H1 (cell line): ENCODE data around the gene CMIP.

ENCODE experiments used
- CHD1 ChIP-seq: IDR thresholded peaks from 2 replicates; pipeline ENCODE4 v1.6.1; 2012; ENCODE audit warnings: low read depth, low read length, improper control_type of control experiment
- TAF1 ChIP-seq: IDR thresholded peaks from 2 replicates; pipeline ENCODE4 v1.6.1; 2011; ENCODE audit warnings: mild to moderate bottlenecking, low read depth, low read length
- TF ChIP-seq, protein P1 (sequence below), 3 experiments: IDR thresholded peaks; 1 replicate in 2 of 3; 2 replicates in 1 of 3; pipeline versions ENCODE4 v1.5.1 to v1.6.1; 2011; ENCODE audit warnings: low read length in 3 of 3, mild to moderate bottlenecking in 3 of 3, inconsistent platforms in 2 of 3, low read depth in 1 of 3, moderate library complexity in 1 of 3; ENCODE audit not compliant: insufficient read depth in 1 of 3; ENCODE audit errors: control extremely low read depth in 1 of 3

DNA sequence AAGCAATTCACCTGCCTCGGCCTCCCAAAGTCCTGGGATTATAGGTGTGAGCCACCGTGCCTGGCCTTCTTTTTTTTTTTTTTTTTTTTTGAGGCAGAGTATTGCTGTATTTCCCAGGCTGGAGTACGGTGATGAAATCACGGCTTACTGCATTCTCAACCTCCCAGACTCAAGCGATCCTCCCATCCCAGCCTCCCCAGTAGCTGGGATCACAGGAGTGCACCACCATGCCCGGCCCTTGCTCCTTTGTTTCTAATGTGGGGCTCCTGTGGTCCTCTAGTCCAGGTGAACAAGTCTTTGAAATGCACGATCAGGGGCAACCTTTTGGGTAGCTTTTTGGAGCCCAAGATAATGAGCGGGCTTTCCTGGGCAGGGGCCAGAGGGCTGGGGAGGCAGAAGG, 23.2 kb downstream of the CMIP start:
- TF ChIP-seq, protein P1, sequence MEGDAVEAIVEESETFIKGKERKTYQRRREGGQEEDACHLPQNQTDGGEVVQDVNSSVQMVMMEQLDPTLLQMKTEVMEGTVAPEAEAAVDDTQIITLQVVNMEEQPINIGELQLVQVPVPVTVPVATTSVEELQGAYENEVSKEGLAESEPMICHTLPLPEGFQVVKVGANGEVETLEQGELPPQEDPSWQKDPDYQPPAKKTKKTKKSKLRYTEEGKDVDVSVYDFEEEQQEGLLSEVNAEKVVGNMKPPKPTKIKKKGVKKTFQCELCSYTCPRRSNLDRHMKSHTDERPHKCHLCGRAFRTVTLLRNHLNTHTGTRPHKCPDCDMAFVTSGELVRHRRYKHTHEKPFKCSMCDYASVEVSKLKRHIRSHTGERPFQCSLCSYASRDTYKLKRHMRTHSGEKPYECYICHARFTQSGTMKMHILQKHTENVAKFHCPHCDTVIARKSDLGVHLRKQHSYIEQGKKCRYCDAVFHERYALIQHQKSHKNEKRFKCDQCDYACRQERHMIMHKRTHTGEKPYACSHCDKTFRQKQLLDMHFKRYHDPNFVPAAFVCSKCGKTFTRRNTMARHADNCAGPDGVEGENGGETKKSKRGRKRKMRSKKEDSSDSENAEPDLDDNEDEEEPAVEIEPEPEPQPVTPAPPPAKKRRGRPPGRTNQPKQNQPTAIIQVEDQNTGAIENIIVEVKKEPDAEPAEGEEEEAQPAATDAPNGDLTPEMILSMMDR (IDR thresholded peaks at IDR 0.05; ENCODE audit: control extremely low read depth in 1 of 3, insufficient read depth in 1 of 3, low read depth in 1 of 3, low read length in 3 of 3), result no peak
- TF ChIP-seq TAF1 (no peak), CHD1 (no peak)
